Tibial artery (tissue), 4 donors: ENCODE data around the gene SERPINA6.
"Not testable (repeated sequence)": the region's sequence is repeated elsewhere in the genome, so short reads cannot be mapped to it uniquely, and the experiment has no call there.

Experiments used
- DNase-seq, 2 donors: peaks; one replicate each; pipeline ENCODE4 v3.0.0-alpha.2; 2019
- H3K27ac ChIP-seq, 2 donors: fragments of 200-600 bp; sonication (generic) in 1 of 2; 1 replicate in 1 of 2; 2 replicates in 1 of 2; pipeline ENCODE4 v1.5.1; 2018 to 2019; ENCODE audit warnings: mild to moderate bottlenecking in 1 of 2
- H3K27me3 ChIP-seq, 2 donors: fragments of 200-600 bp; sonication (generic) in 1 of 2; one replicate each; pipeline versions ENCODE4 v1.5.1 to v1.6.0; 2016 to 2019
- H3K36me3 ChIP-seq, 3 donors: fragments of 200-600 bp; sonication (generic) in 2 of 3; one replicate each; pipeline ENCODE4 v1.5.1; 2016 to 2019; ENCODE audit warnings: mild to moderate bottlenecking in 2 of 3
- H3K4me1 ChIP-seq, 4 donors: fragments of 200-600 bp; sonication (generic) in 2 of 4; 1 replicate in 3 of 4; 2 replicates in 1 of 4; pipeline ENCODE4 v1.5.1; 2016 to 2019
- H3K4me3 ChIP-seq, 2 donors: fragments of 200-600 bp; sonication (generic) in 1 of 2; 1 replicate in 1 of 2; 2 replicates in 1 of 2; pipeline ENCODE4 v1.5.1; 2018 to 2019; ENCODE audit warnings: mild to moderate bottlenecking in 2 of 2
- H3K9me3 ChIP-seq, 3 donors: fragments of 200-600 bp; sonication (generic) in 1 of 3; one replicate each; pipeline ENCODE4 v1.5.1; 2016 to 2019
- CTCF ChIP-seq, 2 experiments: fragments of 200-600 bp in 1 of 2; fragments of 450-650 bp in 1 of 2; IDR thresholded peaks; one replicate each; pipeline ENCODE4 v1.5.1; 2017 to 2019; ENCODE audit warnings: antibody characterized with exemption in 2 of 2, mild to moderate bottlenecking in 1 of 2, moderate library complexity in 1 of 2
- intact Hi-C: fragments of 100-400 bp; cut with DNase I; formaldehyde crosslinking; loops from one replicate; pipeline ENCODE4 v1.15.0; 2023; ENCODE audit warnings: low total_unique reads

The SERPINA6 gene

GRCh38 chr14:94348836-94349235, 25.7 kb upstream of the SERPINA6 start:
- no peaks in the 10 kb centered on the region for H3K4me1 ChIP-seq
- peaks cover 0 to 4% of the 10 kb centered on the region in 2 donors for H3K27me3 ChIP-seq
- no peak for TF ChIP-seq CTCF (IDR thresholded peaks at IDR 0.05)
- H3K9me3 ChIP-seq, result no peaks in the 10 kb centered on the region
- no peak overlapping the region for H3K27ac ChIP-seq
- intact Hi-C loops, result no loop called here
- no peaks in the 10 kb centered on the region for H3K36me3 ChIP-seq
- DNase-seq, result no peak
- H3K4me3 ChIP-seq, result no peak overlapping the region

- intact Hi-C loops, result no loop called here
- no peaks in the 10 kb centered on the region for H3K9me3 ChIP-seq
- H3K4me1 ChIP-seq, result peaks cover 0 to 11% (median 6%) of the 10 kb centered on the region in 4 donors
- no peak for TF ChIP-seq CTCF (IDR thresholded peaks at IDR 0.05)
- H3K27ac ChIP-seq, result no peak overlapping the region
- no peaks in the 10 kb centered on the region for H3K36me3 ChIP-seq
- no peaks in the 10 kb centered on the region for H3K27me3 ChIP-seq
- H3K4me3 ChIP-seq, result no peak overlapping the region
- DNase-seq, result no peak
These were observed 23.7 kb upstream of the SERPINA6 start for GRCh38 chr14:94346841-94347240.

- H3K4me3 ChIP-seq, DNase-seq, intact Hi-C loops, H3K9me3 ChIP-seq, H3K36me3 ChIP-seq, H3K27ac ChIP-seq, H3K27me3 ChIP-seq: not testable (repeated sequence)
- peaks cover 0 to 16% (median 9%) of the 10 kb centered on the region in 4 donors for H3K4me1 ChIP-seq
These were observed 23.1 kb upstream of the SERPINA6 start for GRCh38 chr14:94346065-94346786.

- no peak for DNase-seq
These were observed 22.4 kb upstream of the SERPINA6 start for GRCh38 chr14:94345344-94346064.

GRCh38 chr14:94344389-94344788, 21.3 kb upstream of the SERPINA6 start:
- no peak for TF ChIP-seq CTCF (IDR thresholded peaks at IDR 0.05)
- intact Hi-C loops, result no loop called here
- DNase-seq, result no peak

More at GRCh38 chr14:94345344-94346064, 22.4 kb upstream of the SERPINA6 start:
- Histone ChIP-seq H3K36me3 (no peaks in the 10 kb centered on the region), H3K27ac (no peak overlapping the region), H3K9me3 (no peaks in the 10 kb centered on the region), H3K4me1 (peaks cover 0 to 16% (median 9%) of the 10 kb centered on the region in 4 donors), H3K4me3 (no peak overlapping the region), H3K27me3 (no peaks in the 10 kb centered on the region)
- no peak for TF ChIP-seq CTCF (IDR thresholded peaks at IDR 0.05)
- intact Hi-C loops, result no loop called here

More at GRCh38 chr14:94344389-94344788, 21.3 kb upstream of the SERPINA6 start:
- no peaks in the 10 kb centered on the region for H3K9me3 ChIP-seq
- peaks cover 0 to 16% (median 9%) of the 10 kb centered on the region in 4 donors for H3K4me1 ChIP-seq
- no peaks in the 10 kb centered on the region for H3K27me3 ChIP-seq
- no peak overlapping the region for H3K4me3 ChIP-seq
- H3K36me3 ChIP-seq, result no peaks in the 10 kb centered on the region
- no peak overlapping the region for H3K27ac ChIP-seq
